GM18868 (cell line): Measurements from ENCODE around the gene PAIP1.
"Not testable (repeated sequence)": the region's sequence is repeated elsewhere in the genome, so short reads cannot be mapped to it uniquely, and the experiment has no call there.

Experiments used
- ATAC-seq: cut with Tn5 transposase; IDR thresholded peaks from one replicate; pipeline ENCODE4 v1.9.1; 2021; ENCODE audit warnings: mild to moderate bottlenecking, moderate library complexity; ENCODE audit not compliant: unreplicated experiment

Gene PAIP1

GRCh38 chr5:43572357-43572756 is 15.5 kb upstream of the PAIP1 start:
- ATAC-seq, result no peak

- ATAC-seq, result no peak
Observed at GRCh38 chr5:43571237-43571636, 14.4 kb upstream of the PAIP1 start.

GRCh38 chr5:43570450-43571158 is 13.7 kb upstream of the PAIP1 start:
- no peak for ATAC-seq

- ATAC-seq, result no peak
Observed at GRCh38 chr5:43569236-43569746, 12.4 kb upstream of the PAIP1 start.

GRCh38 chr5:43567967-43568366 is 11.1 kb upstream of the PAIP1 start:
- ATAC-seq, result peak; percentile 60

GRCh38 chr5:43565043-43565442 is 8.2 kb upstream of the PAIP1 start:
- no peak for ATAC-seq

GRCh38 chr5:43564289-43564850 is 7.5 kb upstream of the PAIP1 start:
- no peak for ATAC-seq

- ATAC-seq, result no peak
Observed at GRCh38 chr5:43563321-43563720, 6.4 kb upstream of the PAIP1 start.

- no peak for ATAC-seq
Observed at GRCh38 chr5:43561356-43561755, 4.5 kb upstream of the PAIP1 start.

GRCh38 chr5:43560128-43560527 is 3.3 kb upstream of the PAIP1 start:
- no peak for ATAC-seq

GRCh38 chr5:43556607-43556856 is 345 bp downstream of the PAIP1 start:
- peak; percentile 80 for ATAC-seq

GRCh38 chr5:43555895-43556606 is 826 bp downstream of the PAIP1 start:
- peak; percentile 17 for ATAC-seq

- ATAC-seq, result no peak
Observed at GRCh38 chr5:43554497-43554896, 2.4 kb downstream of the PAIP1 start.

- no peak for ATAC-seq
Observed at GRCh38 chr5:43553381-43553780, 3.5 kb downstream of the PAIP1 start.

GRCh38 chr5:43551731-43552130 is 5.1 kb downstream of the PAIP1 start:
- no peak for ATAC-seq

- ATAC-seq, result not testable (repeated sequence)
Observed at GRCh38 chr5:43549272-43549671, 7.6 kb downstream of the PAIP1 start.

GRCh38 chr5:43548358-43548757 is 8.5 kb downstream of the PAIP1 start:
- ATAC-seq, result no peak

- no peak for ATAC-seq
Observed at GRCh38 chr5:43547532-43547931, 9.3 kb downstream of the PAIP1 start.

- no peak for ATAC-seq
Observed at GRCh38 chr5:43543434-43543833, 13.4 kb downstream of the PAIP1 start.

GRCh38 chr5:43540746-43541145 is 16.1 kb downstream of the PAIP1 start:
- no peak for ATAC-seq

GRCh38 chr5:43536972-43537371 is 19.9 kb downstream of the PAIP1 start:
- no peak for ATAC-seq

- no peak for ATAC-seq
Observed at GRCh38 chr5:43533646-43534045, 23.2 kb downstream of the PAIP1 start.
